ENCODE measurements around the gene FAM161A.
"Not testable (repeated sequence)": the region's sequence is repeated elsewhere in the genome, so short reads cannot be mapped to it uniquely, and the experiment has no call there.

DNA sequence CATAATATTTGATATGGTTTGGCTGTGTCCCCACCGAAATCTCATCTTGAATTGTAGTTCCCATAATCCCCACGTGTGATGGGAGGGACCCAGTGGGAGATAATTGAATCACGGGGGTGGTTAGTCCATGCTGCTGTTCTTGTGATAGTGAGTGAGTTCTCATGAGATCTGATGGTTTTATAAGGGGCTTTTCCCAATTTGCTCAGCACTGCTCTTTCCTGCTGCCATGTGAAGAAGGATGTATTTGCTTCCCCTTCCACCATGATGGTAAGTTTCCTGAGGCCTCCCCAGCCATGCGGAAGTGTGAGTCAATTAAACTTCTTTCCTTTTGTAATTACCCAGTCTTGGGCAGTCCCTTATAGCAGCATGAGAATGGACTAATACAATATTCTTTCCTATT, 56.4 kb downstream of the FAM161A start:
- TF ChIP-seq, protein P1, sequence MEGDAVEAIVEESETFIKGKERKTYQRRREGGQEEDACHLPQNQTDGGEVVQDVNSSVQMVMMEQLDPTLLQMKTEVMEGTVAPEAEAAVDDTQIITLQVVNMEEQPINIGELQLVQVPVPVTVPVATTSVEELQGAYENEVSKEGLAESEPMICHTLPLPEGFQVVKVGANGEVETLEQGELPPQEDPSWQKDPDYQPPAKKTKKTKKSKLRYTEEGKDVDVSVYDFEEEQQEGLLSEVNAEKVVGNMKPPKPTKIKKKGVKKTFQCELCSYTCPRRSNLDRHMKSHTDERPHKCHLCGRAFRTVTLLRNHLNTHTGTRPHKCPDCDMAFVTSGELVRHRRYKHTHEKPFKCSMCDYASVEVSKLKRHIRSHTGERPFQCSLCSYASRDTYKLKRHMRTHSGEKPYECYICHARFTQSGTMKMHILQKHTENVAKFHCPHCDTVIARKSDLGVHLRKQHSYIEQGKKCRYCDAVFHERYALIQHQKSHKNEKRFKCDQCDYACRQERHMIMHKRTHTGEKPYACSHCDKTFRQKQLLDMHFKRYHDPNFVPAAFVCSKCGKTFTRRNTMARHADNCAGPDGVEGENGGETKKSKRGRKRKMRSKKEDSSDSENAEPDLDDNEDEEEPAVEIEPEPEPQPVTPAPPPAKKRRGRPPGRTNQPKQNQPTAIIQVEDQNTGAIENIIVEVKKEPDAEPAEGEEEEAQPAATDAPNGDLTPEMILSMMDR (IDR thresholded peaks at IDR 0.05) = not testable (repeated sequence)
- TF ChIP-seq POLR2A (IDR thresholded peaks at IDR 0.05) = not testable (repeated sequence)

Measured in gastroesophageal sphincter (tissue), 3 donors.